Ishikawa (cell line): ENCODE measurements around the gene C14orf119.

Experiments used
- CEBPB ChIP-seq: IDR thresholded peaks from 2 replicates; pipeline ENCODE4 v1.6.1; 2012
- CREB1 ChIP-seq: IDR thresholded peaks from 2 replicates; pipeline ENCODE4 v1.6.1; 2012; ENCODE audit warnings: low read depth
- EGR1 ChIP-seq: IDR thresholded peaks from 2 replicates; pipeline ENCODE4 v1.6.1; 2012
- EP300 ChIP-seq: IDR thresholded peaks from 2 replicates; pipeline ENCODE4 v1.6.1; 2012; ENCODE audit warnings: borderline replicate concordance
- FOXM1 ChIP-seq: IDR thresholded peaks from 2 replicates; pipeline ENCODE4 v1.6.1; 2012; ENCODE audit warnings: low read depth, borderline replicate concordance
- NFIC ChIP-seq: IDR thresholded peaks from 2 replicates; pipeline ENCODE4 v1.6.1; 2012
- RAD21 ChIP-seq: IDR thresholded peaks from 2 replicates; pipeline ENCODE4 v1.6.1; 2012; ENCODE audit warnings: low read depth
- TCF12 ChIP-seq: IDR thresholded peaks from 2 replicates; pipeline ENCODE4 v1.6.1; 2012; ENCODE audit warnings: low read depth
- TEAD4 ChIP-seq: IDR thresholded peaks from 2 replicates; pipeline ENCODE4 v1.6.1; 2012
- ZBTB7A ChIP-seq: IDR thresholded peaks from 2 replicates; pipeline ENCODE4 v1.6.1; 2012; ENCODE audit warnings: low read depth
- TF ChIP-seq, protein P1 (sequence below): IDR thresholded peaks from 2 replicates; pipeline ENCODE4 v1.6.1; 2012; ENCODE audit warnings: low read depth, mild to moderate bottlenecking
- TF ChIP-seq, protein P2 (sequence below): IDR thresholded peaks from 2 replicates; pipeline ENCODE4 v1.6.1; 2012
- TF ChIP-seq, protein P3 (sequence below): IDR thresholded peaks from 2 replicates; pipeline ENCODE4 v1.6.1; 2012

DNA sequence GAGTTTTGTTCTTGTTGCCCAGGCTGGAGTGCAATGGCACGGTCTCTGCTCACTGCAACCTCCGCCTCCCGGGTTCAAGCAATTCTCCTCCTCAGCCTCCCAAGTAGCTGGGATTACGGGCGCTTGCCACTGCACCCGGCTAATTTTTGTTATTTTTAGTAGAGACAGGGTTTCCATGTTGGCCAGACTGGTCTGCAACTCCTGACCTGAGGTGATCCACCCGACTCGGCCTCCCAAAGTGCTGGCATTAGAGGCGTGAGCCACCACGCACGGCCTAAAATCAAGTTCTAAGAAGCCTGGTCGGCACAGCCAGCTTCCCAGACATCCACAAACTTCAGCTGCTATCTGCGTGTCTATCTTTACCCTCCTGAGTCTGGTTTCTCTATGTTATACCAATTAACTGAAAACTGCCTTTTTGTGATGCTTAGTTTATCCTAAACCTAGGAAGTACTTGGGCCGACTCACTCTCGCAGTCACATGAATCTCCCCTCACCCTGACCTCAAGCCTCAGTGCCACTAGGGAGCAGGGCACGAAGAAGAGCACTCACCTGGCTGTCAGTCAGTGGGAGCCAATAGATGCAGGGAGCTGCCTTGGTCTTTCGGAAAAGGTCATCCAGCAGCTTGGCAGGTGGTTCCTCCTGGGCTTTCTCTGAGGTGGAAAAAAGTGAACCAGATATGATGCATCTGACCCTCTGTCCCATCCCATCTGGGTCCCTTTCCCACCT, 34.6 kb upstream of the C14orf119 start:
- no peak for TF ChIP-seq CEBPB
- no peak for TF ChIP-seq RAD21
- TF ChIP-seq, protein P1, sequence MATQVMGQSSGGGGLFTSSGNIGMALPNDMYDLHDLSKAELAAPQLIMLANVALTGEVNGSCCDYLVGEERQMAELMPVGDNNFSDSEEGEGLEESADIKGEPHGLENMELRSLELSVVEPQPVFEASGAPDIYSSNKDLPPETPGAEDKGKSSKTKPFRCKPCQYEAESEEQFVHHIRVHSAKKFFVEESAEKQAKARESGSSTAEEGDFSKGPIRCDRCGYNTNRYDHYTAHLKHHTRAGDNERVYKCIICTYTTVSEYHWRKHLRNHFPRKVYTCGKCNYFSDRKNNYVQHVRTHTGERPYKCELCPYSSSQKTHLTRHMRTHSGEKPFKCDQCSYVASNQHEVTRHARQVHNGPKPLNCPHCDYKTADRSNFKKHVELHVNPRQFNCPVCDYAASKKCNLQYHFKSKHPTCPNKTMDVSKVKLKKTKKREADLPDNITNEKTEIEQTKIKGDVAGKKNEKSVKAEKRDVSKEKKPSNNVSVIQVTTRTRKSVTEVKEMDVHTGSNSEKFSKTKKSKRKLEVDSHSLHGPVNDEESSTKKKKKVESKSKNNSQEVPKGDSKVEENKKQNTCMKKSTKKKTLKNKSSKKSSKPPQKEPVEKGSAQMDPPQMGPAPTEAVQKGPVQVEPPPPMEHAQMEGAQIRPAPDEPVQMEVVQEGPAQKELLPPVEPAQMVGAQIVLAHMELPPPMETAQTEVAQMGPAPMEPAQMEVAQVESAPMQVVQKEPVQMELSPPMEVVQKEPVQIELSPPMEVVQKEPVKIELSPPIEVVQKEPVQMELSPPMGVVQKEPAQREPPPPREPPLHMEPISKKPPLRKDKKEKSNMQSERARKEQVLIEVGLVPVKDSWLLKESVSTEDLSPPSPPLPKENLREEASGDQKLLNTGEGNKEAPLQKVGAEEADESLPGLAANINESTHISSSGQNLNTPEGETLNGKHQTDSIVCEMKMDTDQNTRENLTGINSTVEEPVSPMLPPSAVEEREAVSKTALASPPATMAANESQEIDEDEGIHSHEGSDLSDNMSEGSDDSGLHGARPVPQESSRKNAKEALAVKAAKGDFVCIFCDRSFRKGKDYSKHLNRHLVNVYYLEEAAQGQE, result no peak
- no peak for TF ChIP-seq EP300
- TF ChIP-seq, protein P2, sequence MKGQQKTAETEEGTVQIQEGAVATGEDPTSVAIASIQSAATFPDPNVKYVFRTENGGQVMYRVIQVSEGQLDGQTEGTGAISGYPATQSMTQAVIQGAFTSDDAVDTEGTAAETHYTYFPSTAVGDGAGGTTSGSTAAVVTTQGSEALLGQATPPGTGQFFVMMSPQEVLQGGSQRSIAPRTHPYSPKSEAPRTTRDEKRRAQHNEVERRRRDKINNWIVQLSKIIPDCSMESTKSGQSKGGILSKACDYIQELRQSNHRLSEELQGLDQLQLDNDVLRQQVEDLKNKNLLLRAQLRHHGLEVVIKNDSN, result no peak
- TF ChIP-seq ZBTB7A, result no peak
- TF ChIP-seq, protein P3, sequence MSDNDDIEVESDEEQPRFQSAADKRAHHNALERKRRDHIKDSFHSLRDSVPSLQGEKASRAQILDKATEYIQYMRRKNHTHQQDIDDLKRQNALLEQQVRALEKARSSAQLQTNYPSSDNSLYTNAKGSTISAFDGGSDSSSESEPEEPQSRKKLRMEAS, result no peak
- no peak for TF ChIP-seq TEAD4
- TF ChIP-seq FOXM1, result no peak
- TF ChIP-seq TCF12, result no peak
- TF ChIP-seq NFIC, result no peak
- TF ChIP-seq CREB1, result no peak
- no peak for TF ChIP-seq EGR1
